Stomach (tissue), 9 donors: ENCODE data around the gene BNC2. TPM values are rescaled to one million over a fixed set of nuclear protein-coding genes. Genes with fewer than 3 reads are reported as not detected.

Experiments used
- DNase-seq, 2 donors: peaks; one replicate each; pipeline versions ENCODE4 v3.0.0 to v3.0.0-alpha.2; 2013 to 2019
- H3K27ac ChIP-seq, 5 donors: fragments of 200-600 bp in 4 of 5; sonication (generic) in 4 of 5; one replicate each; pipeline ENCODE4 v1.5.1; 2013 to 2019; ENCODE audit warnings: mild to moderate bottlenecking in 1 of 5, moderate library complexity in 1 of 5
- H3K27me3 ChIP-seq, 3 donors: fragments of 200-600 bp; sonication (generic); one replicate each; pipeline ENCODE4 v1.5.1; 2017 to 2019; ENCODE audit warnings: mixed run types in 1 of 3
- H3K36me3 ChIP-seq, 4 donors: fragments of 200-600 bp; sonication (generic); 1 replicate in 3 of 4; 2 replicates in 1 of 4; pipeline ENCODE4 v1.5.1; 2016 to 2019
- H3K4me1 ChIP-seq, 4 donors: fragments of 200-600 bp; sonication (generic); one replicate each; pipeline ENCODE4 v1.5.1; 2016 to 2019
- H3K4me3 ChIP-seq, 4 donors: fragments of 200-600 bp; sonication (generic) in 3 of 4; one replicate each; pipeline ENCODE4 v1.5.1; 2016 to 2019; ENCODE audit warnings: mild to moderate bottlenecking in 1 of 4
- H3K9me3 ChIP-seq, 4 donors: fragments of 200-600 bp; sonication (generic); one replicate each; pipeline ENCODE4 v1.5.1; 2016 to 2019
- EP300 ChIP-seq: sonication (generic); formaldehyde crosslinking; IDR thresholded peaks from one replicate; pipeline ENCODE4 v1.6.1; 2017; ENCODE audit warnings: antibody characterized with exemption
- POLR2A ChIP-seq, 4 donors: fragments of 450-650 bp; IDR thresholded peaks; one replicate each; pipeline ENCODE4 v1.6.1; 2016; ENCODE audit warnings: antibody characterized with exemption in 4 of 4, control low read depth in 2 of 4, mild to moderate bottlenecking in 1 of 4, moderate library complexity in 1 of 4
- POLR2AphosphoS5 ChIP-seq, 3 donors: sonication (generic); formaldehyde crosslinking; IDR thresholded peaks; one replicate each; pipeline ENCODE4 v1.6.1; 2016; ENCODE audit warnings: antibody characterized with exemption in 3 of 3
- WGBS, 5 donors: extraction: QIAGEN DNeasy Blood & Tissue Kit in 3 of 5; methylation state at CpG; one replicate each; pipeline versions ENCODE4 v1.1.5 to v1.1.7; 2013 to 2018; 5-methylcytosine and 5-hydroxymethylcytosine counted together
- intact Hi-C: fragments of 100-400 bp; cut with DNase I; formaldehyde crosslinking; loops from one replicate; pipeline ENCODE4 v1.15.1; 2023; ENCODE audit warnings: low total_unique reads
- polyA plus RNA-seq, 3 donors: library from polyadenylated mRNA; stranded (reverse); fragments of 200-250 nt; gene quantifications; one replicate each; pipeline ENCODE4 v1.2.3, GENCODE V29; 2013
- total RNA-seq, 5 donors: library from RNA; depleted of rRNA; stranded (reverse); fragments of >200 nt; gene quantifications; one replicate each; pipeline versions ENCODE4 v1.1.0 to v1.2.3, GENCODE V29; 2014 to 2016
- TF ChIP-seq, protein P1 (sequence below), 7 experiments: fragments of 450-650 bp in 4 of 7; fragments of 200-600 bp in 3 of 7; sonication (generic) in 3 of 7; IDR thresholded peaks; one replicate each; pipeline ENCODE4 v1.5.1; 2016 to 2019; ENCODE audit warnings: antibody characterized with exemption in 7 of 7, control low read depth in 2 of 7, mild to moderate bottlenecking in 1 of 7
- donor health status: healthy with polysubstance abuse.
- donor health status: Bipolar disorder and iron deficiency.
- donor health status: healthy.

BNC2 gene
- total and polyA plus RNA-seq, 8 donors = 1.1 to 60.7 (median 7.6) TPM

DNA sequence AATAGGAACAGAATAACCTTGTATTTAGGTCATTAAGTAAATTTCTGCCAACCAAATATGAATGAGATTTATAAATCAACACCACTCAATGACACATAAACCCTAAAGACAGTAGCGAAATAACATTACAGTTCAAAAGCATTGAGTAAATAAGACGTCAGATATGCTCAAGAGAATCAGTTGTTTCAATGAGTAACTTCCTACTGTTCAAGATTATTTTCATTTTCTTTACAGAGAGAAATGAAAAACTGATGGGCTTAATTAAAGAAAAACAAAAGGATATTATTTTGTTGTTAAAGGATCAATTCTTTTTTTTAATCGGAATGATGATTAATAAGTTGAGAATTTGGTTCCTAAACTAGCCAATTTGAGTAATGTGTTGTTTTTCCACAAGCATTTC, 150.1 kb downstream of the BNC2 start:
- TF ChIP-seq EP300 (no peak), POLR2AphosphoS5 (IDR thresholded peaks at IDR 0.05) (no peak), POLR2A (IDR thresholded peaks at IDR 0.05) (no peak)
- TF ChIP-seq, protein P1, sequence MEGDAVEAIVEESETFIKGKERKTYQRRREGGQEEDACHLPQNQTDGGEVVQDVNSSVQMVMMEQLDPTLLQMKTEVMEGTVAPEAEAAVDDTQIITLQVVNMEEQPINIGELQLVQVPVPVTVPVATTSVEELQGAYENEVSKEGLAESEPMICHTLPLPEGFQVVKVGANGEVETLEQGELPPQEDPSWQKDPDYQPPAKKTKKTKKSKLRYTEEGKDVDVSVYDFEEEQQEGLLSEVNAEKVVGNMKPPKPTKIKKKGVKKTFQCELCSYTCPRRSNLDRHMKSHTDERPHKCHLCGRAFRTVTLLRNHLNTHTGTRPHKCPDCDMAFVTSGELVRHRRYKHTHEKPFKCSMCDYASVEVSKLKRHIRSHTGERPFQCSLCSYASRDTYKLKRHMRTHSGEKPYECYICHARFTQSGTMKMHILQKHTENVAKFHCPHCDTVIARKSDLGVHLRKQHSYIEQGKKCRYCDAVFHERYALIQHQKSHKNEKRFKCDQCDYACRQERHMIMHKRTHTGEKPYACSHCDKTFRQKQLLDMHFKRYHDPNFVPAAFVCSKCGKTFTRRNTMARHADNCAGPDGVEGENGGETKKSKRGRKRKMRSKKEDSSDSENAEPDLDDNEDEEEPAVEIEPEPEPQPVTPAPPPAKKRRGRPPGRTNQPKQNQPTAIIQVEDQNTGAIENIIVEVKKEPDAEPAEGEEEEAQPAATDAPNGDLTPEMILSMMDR (IDR thresholded peaks at IDR 0.05) = no peak

GRCh38 chr9:16719921-16720320, 150.5 kb downstream of the BNC2 start:
- Histone ChIP-seq H3K27me3 (no peaks in the 10 kb centered on the region), H3K4me1 (peaks cover 0 to 21% (median 2%) of the 10 kb centered on the region in 4 donors), H3K27ac (peak overlapping the region in 2 of 5 donors; percentile 4 to 47), H3K4me3 (no peak overlapping the region), H3K36me3 (no peaks in the 10 kb centered on the region), H3K9me3 (no peaks in the 10 kb centered on the region)
- 39 to 52% (median 44%) methylated on average over 4 of the region's 4 CpGs for WGBS, 5 donors
- no peak for DNase-seq
- intact Hi-C loops = no loop called here
- TF ChIP-seq EP300 = no peak
- no peak for TF ChIP-seq POLR2A (IDR thresholded peaks at IDR 0.05)
- no peak for TF ChIP-seq POLR2AphosphoS5 (IDR thresholded peaks at IDR 0.05)
- TF ChIP-seq, protein P1 (IDR thresholded peaks at IDR 0.05) = no peak

More for the DNA sequence above, 150.1 kb downstream of the BNC2 start:
- Histone ChIP-seq H3K4me3 (no peak overlapping the region), H3K27ac (peak overlapping the region in 3 of 5 donors; percentile 4 to 71 (median 31)), H3K4me1 (peaks cover 0 to 21% (median 4%) of the 10 kb centered on the region in 4 donors), H3K36me3 (no peaks in the 10 kb centered on the region), H3K9me3 (no peaks in the 10 kb centered on the region), H3K27me3 (no peaks in the 10 kb centered on the region)
- WGBS, 5 donors = 74 to 83% (median 78%) methylated on average over 3 of the region's 3 CpGs
- intact Hi-C loops = no loop called here
- DNase-seq = no peak

DNA sequence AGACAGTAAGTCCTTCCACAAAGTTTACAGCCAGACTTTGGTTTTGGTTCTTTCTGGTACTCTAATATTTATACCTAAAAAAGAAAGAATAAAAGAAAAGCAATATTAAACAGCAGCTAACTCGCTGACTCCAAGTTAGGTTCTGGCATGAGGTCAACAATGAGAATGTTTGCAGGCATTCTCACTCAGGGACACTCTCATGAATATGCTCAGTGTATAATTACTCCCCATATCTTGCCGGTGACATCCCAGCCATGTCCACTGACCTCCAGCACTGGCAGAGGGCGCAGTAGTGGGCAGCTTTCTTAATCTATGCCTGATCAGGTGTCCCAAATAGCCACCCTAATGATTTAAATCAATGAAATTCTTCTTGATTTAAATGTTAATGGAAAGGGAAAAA, 151.5 kb downstream of the BNC2 start:
- H3K36me3 ChIP-seq = no peaks in the 10 kb centered on the region
- no peaks in the 10 kb centered on the region for H3K9me3 ChIP-seq
- TF ChIP-seq EP300 = no peak
- TF ChIP-seq, protein P1 (IDR thresholded peaks at IDR 0.05) = no peak
- no peak for TF ChIP-seq POLR2A (IDR thresholded peaks at IDR 0.05)
- no peak for TF ChIP-seq POLR2AphosphoS5 (IDR thresholded peaks at IDR 0.05)
- peaks cover 0 to 21% (median 2%) of the 10 kb centered on the region in 4 donors for H3K4me1 ChIP-seq
- 73 to 81% (median 75%) methylated on average over 3 of the region's 3 CpGs for WGBS, 5 donors
- DNase-seq = no peak
- H3K27me3 ChIP-seq = no peaks in the 10 kb centered on the region
- H3K4me3 ChIP-seq = no peak overlapping the region
- peak overlapping the region in 1 of 5 donors; percentile 46 for H3K27ac ChIP-seq
- intact Hi-C loops = no loop called here

DNA sequence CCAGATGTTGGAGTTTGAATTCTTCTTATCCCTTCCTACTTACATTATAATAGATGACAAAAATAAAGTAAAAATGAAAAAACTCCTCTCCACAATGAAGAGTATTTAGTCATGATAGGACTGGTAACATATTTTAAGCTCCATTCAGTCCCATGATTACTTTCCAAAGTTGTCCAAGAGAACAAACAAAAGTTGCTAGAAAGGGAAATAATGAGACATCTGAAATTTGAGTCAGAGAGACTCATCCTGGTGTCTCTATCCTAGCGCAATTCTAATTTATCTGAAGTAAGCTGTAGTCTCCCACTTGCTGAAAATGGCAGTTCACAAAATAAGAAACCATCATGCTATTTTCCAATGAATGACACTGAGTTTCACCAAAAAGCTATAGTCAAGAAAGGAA, 152.2 kb downstream of the BNC2 start:
- no peaks in the 10 kb centered on the region for H3K36me3 ChIP-seq
- intact Hi-C loops = no loop called here
- TF ChIP-seq, protein P1 (IDR thresholded peaks at IDR 0.05) = no peak
- TF ChIP-seq EP300 (no peak), POLR2A (IDR thresholded peaks at IDR 0.05) (no peak), POLR2AphosphoS5 (IDR thresholded peaks at IDR 0.05) (no peak)
- DNase-seq = no peak
- WGBS, 5 donors = 90 to 95% (median 93%) methylated on average over 1 of the region's 1 CpG
- peak overlapping the region in 1 of 5 donors; percentile 3 for H3K27ac ChIP-seq
- H3K4me3 ChIP-seq = no peak overlapping the region
- peaks cover 0 to 21% (median 2%) of the 10 kb centered on the region in 4 donors for H3K4me1 ChIP-seq
- no peaks in the 10 kb centered on the region for H3K27me3 ChIP-seq
- H3K9me3 ChIP-seq = no peaks in the 10 kb centered on the region
